ENCODE measurements around the gene POC1A. TPM values are rescaled to one million over a fixed set of nuclear protein-coding genes. Genes with fewer than 3 reads are reported as not detected.

The POC1A gene
- total and polyA plus RNA-seq, 2 of the 4 experiments (the other 2 are of a cell fraction) = 10.6 to 11.5 TPM

GRCh38 chr3:52121813-52122212 is 32.4 kb downstream of the POC1A start:
- Histone ChIP-seq H4K91ac (ENCODE audit: insufficient read depth, low read depth, low read length) (no peak overlapping the region), H3K4me3 (ENCODE audit: insufficient read depth, low read depth, low read length) (no peak overlapping the region), H2AK9ac (replicated peaks; ENCODE audit: low read depth, low read length, poor library complexity) (no peak overlapping the region), H3K79me1 (ENCODE audit: low read depth in 1 of 2, low read length in 2 of 2) (peaks cover 2 to 11% of the 10 kb centered on the region in 2 experiments; a peak in 2 of 4 replicates), H3K27ac (ENCODE audit: insufficient read depth, low read length) (no peak overlapping the region), H2BK20ac (ENCODE audit: low read depth, low read length) (no peak overlapping the region), H3K14ac (replicated peaks; ENCODE audit: low read depth, low read length) (no peak overlapping the region), H3K4ac (ENCODE audit: low read depth, low read length) (no peak overlapping the region), H3K4me1 (ENCODE audit: control insufficient read depth, insufficient read depth, low read length) (no peaks in the 10 kb centered on the region; the same call in 1 of the 2 replicates), H3K23ac (ENCODE audit: low read depth, low read length) (no peak overlapping the region), H3K56ac (ENCODE audit: extremely low read depth, insufficient read depth, low read length) (no peak overlapping the region), H2BK120ac (ENCODE audit: low read depth, low read length) (no peak overlapping the region), H2AK5ac (ENCODE audit: low read depth, low read length) (no peak overlapping the region), H4K5ac (ENCODE audit: low read depth, low read length) (no peak overlapping the region), H3K18ac (ENCODE audit: low read depth, low read length) (no peak overlapping the region), H2BK15ac (ENCODE audit: low read depth, low read length) (no peak overlapping the region), H3K27me3 (ENCODE audit: control insufficient read depth, insufficient read depth, low read length) (no peaks in the 10 kb centered on the region), H3K9ac (ENCODE audit: low read depth, low read length) (no peak overlapping the region), H3K36me3 (ENCODE audit: control insufficient read depth, insufficient read depth, low read length) (0 out of 2 replicates have a peak, but pooled peaks cover 1% of the 10 kb centered on the region), H4K8ac (ENCODE audit: low read depth in 2 of 2, low read length in 2 of 2) (no peak overlapping the region), H3K9me3 (ENCODE audit: control insufficient read depth, insufficient read depth, low read length) (no peaks in the 10 kb centered on the region), H2BK5ac (ENCODE audit: low read depth, low read length, poor library complexity, severe bottlenecking) (no peak overlapping the region), H3K9me1 (ENCODE audit: insufficient read depth, low read length) (peaks cover 7% of the 10 kb centered on the region; the same call in 1 of the 2 replicates), H3K4me2 (ENCODE audit: low read depth, low read length) (no peak overlapping the region), H2AFZ (replicated peaks; ENCODE audit: low read length, poor library complexity) (no peak overlapping the region), H4K20me1 (ENCODE audit: insufficient read depth, low read length) (no peaks in the 10 kb centered on the region)
- dilution Hi-C loops (cut with HindIII; ENCODE audit: low sequenced_read_pairs, unreplicated experiment) = no loop called here
- intact Hi-C loops (cut with micrococcal nuclease) = no loop called here
- CTCF ChIA-PET = interaction anchor here (0.6 kb wide), 1 partner anchor 558 kb away, joined by 4 read pairs; no protein-coding TSS in a partner anchor
- DNase-seq (no peak), ATAC-seq (ENCODE audit: low read depth) (no peak)
- TF ChIP-seq BHLHE40 (IDR thresholded peaks at IDR 0.05; ENCODE audit: low read depth, low read length) (no peak), USF2 (IDR thresholded peaks at IDR 0.05; ENCODE audit: low read depth, low read length) (no peak), MAFK (IDR thresholded peaks at IDR 0.05; ENCODE audit: low read depth, low read length) (no peak), MAZ (IDR thresholded peaks at IDR 0.05; ENCODE audit: borderline replicate concordance, low read depth, low read length) (no peak)
- POLR2A ChIA-PET (ENCODE audit: unreplicated experiment) = no interaction called here
- no TSS peak for BruUV-seq (replicated peaks)
- WGBS, 2 experiments (ENCODE audit: extremely low coverage in 2 of 2, insufficient read length in 1 of 2) = no CpG with 5 or more reads among the region's 6 CpGs
- in situ Hi-C loops (cut with MboI; ENCODE audit: low sequenced_read_pairs) = no loop called here

Data from IMR-90 (cell line).